K562 (cell line): ENCODE results near the gene HMGN1. TPM values are rescaled to one million over a fixed set of nuclear protein-coding genes. Genes with fewer than 3 reads are reported as not detected.

Source experiments
- CREB1 ChIP-seq, 2 experiments: sonication (generic) in 1 of 2; formaldehyde crosslinking in 1 of 2; IDR thresholded peaks; 2 replicates each; pipeline versions ENCODE4 v1.6.1 to v1.8.0; 2012 to 2022; ENCODE audit warnings: inconsistent platforms in 1 of 2, mild to moderate bottlenecking in 1 of 2, missing genetic modification reagents in 1 of 2, moderate library complexity in 1 of 2
- DMBX1 ChIP-seq: fragments of 250-450 bp; sonication (Bioruptor Pico); IDR thresholded peaks from 2 replicates; pipeline ENCODE4 v1.8.0; 2022; ENCODE audit warnings: inconsistent platforms, mild to moderate bottlenecking, moderate library complexity, borderline replicate concordance
- LCOR ChIP-seq: sonication (generic); formaldehyde crosslinking; IDR thresholded peaks from 2 replicates; pipeline ENCODE4 v1.8.0; 2022; ENCODE audit warnings: mild to moderate bottlenecking, missing genetic modification reagents
- MBD2 ChIP-seq: sonication (generic); IDR thresholded peaks from 2 replicates; pipeline ENCODE4 v1.6.1; 2016; ENCODE audit warnings: low read depth, borderline replicate concordance
- POLR3A ChIP-seq: IDR thresholded peaks from 2 replicates; pipeline ENCODE4 v1.6.1; 2011; ENCODE audit warnings: borderline replicate concordance, mild to moderate bottlenecking, moderate library complexity; ENCODE audit not compliant: insufficient read length, insufficient read depth; ENCODE audit errors: extremely low read depth
- SFPQ ChIP-seq: fragments of 200-400 bp; formaldehyde crosslinking; IDR thresholded peaks from 2 replicates; pipeline ENCODE4 v1.6.1; 2017; ENCODE audit warnings: mild to moderate bottlenecking, low read depth, low read length, moderate library complexity
- TAF1 ChIP-seq: IDR thresholded peaks from 2 replicates; pipeline ENCODE4 v1.6.1; 2011; ENCODE audit warnings: mild to moderate bottlenecking, low read length, moderate library complexity; ENCODE audit not compliant: insufficient read depth, control insufficient read depth, severe bottlenecking; ENCODE audit errors: extremely low read depth
- WHSC1 ChIP-seq: IDR thresholded peaks from one replicate; pipeline ENCODE4 v1.6.1; 2012; ENCODE audit warnings: low read length, control low read depth, inconsistent platforms
- ZNF507 ChIP-seq: conservative IDR thresholded peaks from 2 replicates; pipeline ENCODE4 v1.6.1; 2017; ENCODE audit warnings: missing genetic modification characterization, missing compliant biosample characterization
- polyA plus RNA-seq, 8 experiments: library from polyadenylated mRNA; depleted of rRNA in 4 of 8; stranded (reverse) in 5 of 8; unstranded in 3 of 8; fragments of >200 nt; fragmentation: Nextera tagmentation in 2 of 8; fragmentation: Illumina TruSeq in 1 of 8; extraction: Ambion mirVana in 2 of 8; extraction: Trizol in 1 of 8; gene quantifications; 2 replicates each; pipeline versions ENCODE4 v1.2.1 to v1.2.3, GENCODE V29; 2011 to 2014; ENCODE audit warnings: inconsistent platforms in 1 of 8, missing spikeins in 1 of 8
- total RNA-seq, 7 experiments: library from RNA; depleted of rRNA in 6 of 7; stranded (reverse); fragments of >200 nt in 6 of 7; fragmentation: Illumina TruSeq in 2 of 7; extraction: Trizol in 2 of 7; gene quantifications; 2 replicates each; pipeline versions ENCODE4 v1.2.1 to v1.2.3, GENCODE V29; 2011 to 2021; ENCODE audit warnings: low replicate concordance in 1 of 7
- TF ChIP-seq, protein P1 (sequence below): fragments of 200-600 bp; sonication (generic); IDR thresholded peaks from one replicate; pipeline ENCODE4 v1.6.1; 2012; ENCODE audit warnings: mild to moderate bottlenecking, low read depth, low read length, inconsistent platforms
- TF ChIP-seq, protein P2 (sequence below): fragments of 450-650 bp; IDR thresholded peaks from 2 replicates; pipeline ENCODE4 v1.6.1; 2016; ENCODE audit warnings: low read depth, mild to moderate bottlenecking, moderate library complexity

Gene HMGN1
- total and polyA plus RNA-seq, 9 of the 15 experiments (the other 6 are each of a cell fraction or from before 2014, with no cell fraction given), result 124 to 626 (median 498) TPM

GRCh38 chr21:39379986-39380891 lies 31.4 kb upstream of the HMGN1 start (continued):
- TF ChIP-seq, protein P1, sequence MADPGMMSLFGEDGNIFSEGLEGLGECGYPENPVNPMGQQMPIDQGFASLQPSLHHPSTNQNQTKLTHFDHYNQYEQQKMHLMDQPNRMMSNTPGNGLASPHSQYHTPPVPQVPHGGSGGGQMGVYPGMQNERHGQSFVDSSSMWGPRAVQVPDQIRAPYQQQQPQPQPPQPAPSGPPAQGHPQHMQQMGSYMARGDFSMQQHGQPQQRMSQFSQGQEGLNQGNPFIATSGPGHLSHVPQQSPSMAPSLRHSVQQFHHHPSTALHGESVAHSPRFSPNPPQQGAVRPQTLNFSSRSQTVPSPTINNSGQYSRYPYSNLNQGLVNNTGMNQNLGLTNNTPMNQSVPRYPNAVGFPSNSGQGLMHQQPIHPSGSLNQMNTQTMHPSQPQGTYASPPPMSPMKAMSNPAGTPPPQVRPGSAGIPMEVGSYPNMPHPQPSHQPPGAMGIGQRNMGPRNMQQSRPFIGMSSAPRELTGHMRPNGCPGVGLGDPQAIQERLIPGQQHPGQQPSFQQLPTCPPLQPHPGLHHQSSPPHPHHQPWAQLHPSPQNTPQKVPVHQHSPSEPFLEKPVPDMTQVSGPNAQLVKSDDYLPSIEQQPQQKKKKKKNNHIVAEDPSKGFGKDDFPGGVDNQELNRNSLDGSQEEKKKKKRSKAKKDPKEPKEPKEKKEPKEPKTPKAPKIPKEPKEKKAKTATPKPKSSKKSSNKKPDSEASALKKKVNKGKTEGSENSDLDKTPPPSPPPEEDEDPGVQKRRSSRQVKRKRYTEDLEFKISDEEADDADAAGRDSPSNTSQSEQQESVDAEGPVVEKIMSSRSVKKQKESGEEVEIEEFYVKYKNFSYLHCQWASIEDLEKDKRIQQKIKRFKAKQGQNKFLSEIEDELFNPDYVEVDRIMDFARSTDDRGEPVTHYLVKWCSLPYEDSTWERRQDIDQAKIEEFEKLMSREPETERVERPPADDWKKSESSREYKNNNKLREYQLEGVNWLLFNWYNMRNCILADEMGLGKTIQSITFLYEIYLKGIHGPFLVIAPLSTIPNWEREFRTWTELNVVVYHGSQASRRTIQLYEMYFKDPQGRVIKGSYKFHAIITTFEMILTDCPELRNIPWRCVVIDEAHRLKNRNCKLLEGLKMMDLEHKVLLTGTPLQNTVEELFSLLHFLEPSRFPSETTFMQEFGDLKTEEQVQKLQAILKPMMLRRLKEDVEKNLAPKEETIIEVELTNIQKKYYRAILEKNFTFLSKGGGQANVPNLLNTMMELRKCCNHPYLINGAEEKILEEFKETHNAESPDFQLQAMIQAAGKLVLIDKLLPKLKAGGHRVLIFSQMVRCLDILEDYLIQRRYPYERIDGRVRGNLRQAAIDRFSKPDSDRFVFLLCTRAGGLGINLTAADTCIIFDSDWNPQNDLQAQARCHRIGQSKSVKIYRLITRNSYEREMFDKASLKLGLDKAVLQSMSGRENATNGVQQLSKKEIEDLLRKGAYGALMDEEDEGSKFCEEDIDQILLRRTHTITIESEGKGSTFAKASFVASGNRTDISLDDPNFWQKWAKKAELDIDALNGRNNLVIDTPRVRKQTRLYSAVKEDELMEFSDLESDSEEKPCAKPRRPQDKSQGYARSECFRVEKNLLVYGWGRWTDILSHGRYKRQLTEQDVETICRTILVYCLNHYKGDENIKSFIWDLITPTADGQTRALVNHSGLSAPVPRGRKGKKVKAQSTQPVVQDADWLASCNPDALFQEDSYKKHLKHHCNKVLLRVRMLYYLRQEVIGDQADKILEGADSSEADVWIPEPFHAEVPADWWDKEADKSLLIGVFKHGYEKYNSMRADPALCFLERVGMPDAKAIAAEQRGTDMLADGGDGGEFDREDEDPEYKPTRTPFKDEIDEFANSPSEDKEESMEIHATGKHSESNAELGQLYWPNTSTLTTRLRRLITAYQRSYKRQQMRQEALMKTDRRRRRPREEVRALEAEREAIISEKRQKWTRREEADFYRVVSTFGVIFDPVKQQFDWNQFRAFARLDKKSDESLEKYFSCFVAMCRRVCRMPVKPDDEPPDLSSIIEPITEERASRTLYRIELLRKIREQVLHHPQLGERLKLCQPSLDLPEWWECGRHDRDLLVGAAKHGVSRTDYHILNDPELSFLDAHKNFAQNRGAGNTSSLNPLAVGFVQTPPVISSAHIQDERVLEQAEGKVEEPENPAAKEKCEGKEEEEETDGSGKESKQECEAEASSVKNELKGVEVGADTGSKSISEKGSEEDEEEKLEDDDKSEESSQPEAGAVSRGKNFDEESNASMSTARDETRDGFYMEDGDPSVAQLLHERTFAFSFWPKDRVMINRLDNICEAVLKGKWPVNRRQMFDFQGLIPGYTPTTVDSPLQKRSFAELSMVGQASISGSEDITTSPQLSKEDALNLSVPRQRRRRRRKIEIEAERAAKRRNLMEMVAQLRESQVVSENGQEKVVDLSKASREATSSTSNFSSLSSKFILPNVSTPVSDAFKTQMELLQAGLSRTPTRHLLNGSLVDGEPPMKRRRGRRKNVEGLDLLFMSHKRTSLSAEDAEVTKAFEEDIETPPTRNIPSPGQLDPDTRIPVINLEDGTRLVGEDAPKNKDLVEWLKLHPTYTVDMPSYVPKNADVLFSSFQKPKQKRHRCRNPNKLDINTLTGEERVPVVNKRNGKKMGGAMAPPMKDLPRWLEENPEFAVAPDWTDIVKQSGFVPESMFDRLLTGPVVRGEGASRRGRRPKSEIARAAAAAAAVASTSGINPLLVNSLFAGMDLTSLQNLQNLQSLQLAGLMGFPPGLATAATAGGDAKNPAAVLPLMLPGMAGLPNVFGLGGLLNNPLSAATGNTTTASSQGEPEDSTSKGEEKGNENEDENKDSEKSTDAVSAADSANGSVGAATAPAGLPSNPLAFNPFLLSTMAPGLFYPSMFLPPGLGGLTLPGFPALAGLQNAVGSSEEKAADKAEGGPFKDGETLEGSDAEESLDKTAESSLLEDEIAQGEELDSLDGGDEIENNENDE, result no peak
- TF ChIP-seq, protein P2, sequence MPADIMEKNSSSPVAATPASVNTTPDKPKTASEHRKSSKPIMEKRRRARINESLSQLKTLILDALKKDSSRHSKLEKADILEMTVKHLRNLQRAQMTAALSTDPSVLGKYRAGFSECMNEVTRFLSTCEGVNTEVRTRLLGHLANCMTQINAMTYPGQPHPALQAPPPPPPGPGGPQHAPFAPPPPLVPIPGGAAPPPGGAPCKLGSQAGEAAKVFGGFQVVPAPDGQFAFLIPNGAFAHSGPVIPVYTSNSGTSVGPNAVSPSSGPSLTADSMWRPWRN, result no peak
- TF ChIP-seq LCOR (CRISPR knock-in tag), result 0 out of 2 replicates have a peak, but pooled peaks have one; percentile 67
- TF ChIP-seq ZNF507 (tag), result no peak
- no peak for TF ChIP-seq SFPQ
- TF ChIP-seq POLR3A, result no peak
- TF ChIP-seq DMBX1, result peak; percentile 57; the same call in 1 of the 2 replicates
- peak; percentile 88 for TF ChIP-seq CREB1 (IDR thresholded peaks at IDR 0.05)
- TF ChIP-seq CREB1 (CRISPR knock-in tag; IDR thresholded peaks at IDR 0.05), result peak; percentile 85
- TF ChIP-seq TAF1, result peak; percentile 76
- no peak for TF ChIP-seq MBD2
- TF ChIP-seq WHSC1, result no peak
